HEK293 (cell line): ENCODE data around the gene RABEP1.

Source experiments
- CTCF ChIA-PET: fragments of 350-600 bp; formaldehyde crosslinking; extraction: SDS; loops from one replicate; lab custom pipeline; 2021; ENCODE audit warnings: antibody characterized with exemption; lab: Yijun Ruan, JAX
- POLR2A ChIA-PET: fragments of 300-600 bp; formaldehyde crosslinking; extraction: SDS; loops from one replicate; lab custom pipeline; 2020; ENCODE audit warnings: antibody characterized with exemption, inconsistent platforms; lab: Yijun Ruan, JAX
- H3K27ac ChIP-seq: fragments of 200-500 bp; sonication (Bioruptor generic); 2 replicates; pipeline ENCODE4 v1.5.1; 2014; ENCODE audit warnings: low read depth, low read length, control low read depth, inconsistent platforms; ENCODE audit errors: extremely low read depth
- H3K36me3 ChIP-seq, 2 experiments: fragments of 200-500 bp in 1 of 2; sonication (Bioruptor generic) in 1 of 2; 1 replicate in 1 of 2; 2 replicates in 1 of 2; pipeline ENCODE4 v1.5.1; 2014 to 2017; ENCODE audit warnings: inconsistent platforms in 2 of 2, low read length in 2 of 2; ENCODE audit not compliant: control insufficient read depth in 2 of 2, insufficient read depth in 1 of 2
- H3K4me1 ChIP-seq: fragments of 200-500 bp; sonication (Bioruptor generic); 2 replicates; pipeline ENCODE4 v1.5.1; 2014; ENCODE audit warnings: mild to moderate bottlenecking, low read length, inconsistent platforms; ENCODE audit not compliant: control insufficient read depth, insufficient read depth
- H3K4me3 ChIP-seq: 2 replicates; pipeline ENCODE4 v1.5.1; 2011; ENCODE audit warnings: low read depth, mild to moderate bottlenecking, control low read depth, low read length, moderate library complexity
- H3K9me3 ChIP-seq: fragments of 200-500 bp; sonication (Bioruptor generic); 2 replicates; pipeline ENCODE4 v1.5.1; 2014; ENCODE audit warnings: low read depth, low read length, inconsistent platforms; ENCODE audit not compliant: control insufficient read depth, insufficient read depth
- HOXD13 ChIP-seq: sonication (generic); formaldehyde crosslinking; IDR thresholded peaks from 2 replicates; pipeline ENCODE4 v1.8.0; 2022; ENCODE audit warnings: missing genetic modification reagents, borderline replicate concordance
- SCRT1 ChIP-seq: fragments of 450-650 bp; formaldehyde crosslinking; IDR thresholded peaks from 2 replicates; pipeline ENCODE4 v1.5.1; 2016; ENCODE audit warnings: missing biosample characterization, missing genetic modification characterization, borderline replicate concordance
- SETDB1 ChIP-seq: IDR thresholded peaks from one replicate; pipeline ENCODE4 v1.6.1; 2017; ENCODE audit warnings: mild to moderate bottlenecking, low read length, moderate library complexity, mixed read lengths; ENCODE audit not compliant: insufficient read length
- YY2 ChIP-seq: fragments of 450-650 bp; formaldehyde crosslinking; IDR thresholded peaks from 2 replicates; pipeline ENCODE4 v1.5.1; 2016; ENCODE audit warnings: missing biosample characterization, missing genetic modification characterization
- ZBTB21 ChIP-seq: fragments of 450-650 bp; formaldehyde crosslinking; IDR thresholded peaks from 2 replicates; pipeline ENCODE4 v1.5.1; 2017; ENCODE audit warnings: missing biosample characterization, missing genetic modification characterization
- ZFP37 ChIP-seq: fragments of 450-650 bp; formaldehyde crosslinking; IDR thresholded peaks from 2 replicates; pipeline ENCODE4 v1.5.1; 2016; ENCODE audit warnings: missing biosample characterization, missing genetic modification characterization
- ZFP69B ChIP-seq: fragments of 450-650 bp; formaldehyde crosslinking; IDR thresholded peaks from 2 replicates; pipeline ENCODE4 v1.5.1; 2016; ENCODE audit warnings: missing biosample characterization, missing genetic modification characterization
- ZNF112 ChIP-seq: fragments of 450-650 bp; formaldehyde crosslinking; IDR thresholded peaks from 2 replicates; pipeline ENCODE4 v1.5.0; 2017; ENCODE audit warnings: missing biosample characterization, missing genetic modification characterization
- ZNF146 ChIP-seq: fragments of 450-650 bp; formaldehyde crosslinking; IDR thresholded peaks from 2 replicates; pipeline ENCODE4 v1.5.1; 2016; ENCODE audit warnings: missing biosample characterization, missing genetic modification characterization
- ZNF184 ChIP-seq: fragments of 450-650 bp; IDR thresholded peaks from 2 replicates; pipeline ENCODE4 v1.5.1; 2018; ENCODE audit warnings: missing biosample characterization, mild to moderate bottlenecking, missing genetic modification characterization
- ZNF248 ChIP-seq: fragments of 450-650 bp; formaldehyde crosslinking; IDR thresholded peaks from 2 replicates; pipeline ENCODE4 v1.5.1; 2017; ENCODE audit warnings: missing biosample characterization, missing genetic modification characterization
- ZNF350 ChIP-seq: fragments of 450-650 bp; formaldehyde crosslinking; IDR thresholded peaks from 2 replicates; pipeline ENCODE4 v1.5.0; 2017; ENCODE audit warnings: missing biosample characterization, mild to moderate bottlenecking, missing genetic modification characterization
- ZNF391 ChIP-seq: fragments of 450-650 bp; formaldehyde crosslinking; IDR thresholded peaks from 2 replicates; pipeline ENCODE4 v1.5.1; 2016; ENCODE audit warnings: low read depth, missing biosample characterization, missing genetic modification characterization, borderline replicate concordance
- ZNF426 ChIP-seq: fragments of 450-650 bp; formaldehyde crosslinking; IDR thresholded peaks from 2 replicates; pipeline ENCODE4 v1.5.1; 2017; ENCODE audit warnings: missing biosample characterization, missing genetic modification characterization, mild to moderate bottlenecking, inconsistent platforms, moderate library complexity
- ZNF521 ChIP-seq: fragments of 450-650 bp; formaldehyde crosslinking; IDR thresholded peaks from 2 replicates; pipeline ENCODE4 v1.5.1; 2017; ENCODE audit warnings: missing biosample characterization, mild to moderate bottlenecking, missing genetic modification characterization
- ZNF548 ChIP-seq: fragments of 450-650 bp; formaldehyde crosslinking; IDR thresholded peaks from 2 replicates; pipeline ENCODE4 v1.5.1; 2016; ENCODE audit warnings: missing biosample characterization, missing genetic modification characterization
- ZNF571 ChIP-seq: fragments of 450-650 bp; formaldehyde crosslinking; IDR thresholded peaks from 2 replicates; pipeline ENCODE4 v1.5.0; 2017; ENCODE audit warnings: missing biosample characterization, missing genetic modification characterization
- ZNF621 ChIP-seq: fragments of 450-650 bp; formaldehyde crosslinking; IDR thresholded peaks from 2 replicates; pipeline ENCODE4 v1.5.1; 2017; ENCODE audit warnings: missing biosample characterization, missing genetic modification characterization
- ZNF623 ChIP-seq: fragments of 450-650 bp; formaldehyde crosslinking; IDR thresholded peaks from 2 replicates; pipeline ENCODE4 v1.5.1; 2016; ENCODE audit warnings: missing biosample characterization, missing genetic modification characterization
- ZNF626 ChIP-seq: fragments of 450-650 bp; sonication (Bioruptor Pico); formaldehyde crosslinking; IDR thresholded peaks from 2 replicates; pipeline ENCODE4 v1.5.1; 2018; ENCODE audit warnings: missing biosample characterization, missing genetic modification characterization, inconsistent platforms
- ZNF629 ChIP-seq: fragments of 450-650 bp; formaldehyde crosslinking; IDR thresholded peaks from 2 replicates; pipeline ENCODE4 v1.5.1; 2017; ENCODE audit warnings: missing biosample characterization, missing genetic modification characterization
- TF ChIP-seq, protein P1 (sequence below): fragments of 450-650 bp; formaldehyde crosslinking; IDR thresholded peaks from 2 replicates; pipeline ENCODE4 v1.5.1; 2016; ENCODE audit warnings: missing biosample characterization, missing genetic modification characterization
- TF ChIP-seq, protein P2 (sequence below): fragments of 450-650 bp; formaldehyde crosslinking; IDR thresholded peaks from 2 replicates; pipeline ENCODE4 v1.5.1; 2016; ENCODE audit warnings: missing biosample characterization, missing genetic modification characterization
- TF ChIP-seq, protein P3 (sequence below): fragments of 450-650 bp; formaldehyde crosslinking; IDR thresholded peaks from 2 replicates; pipeline ENCODE4 v1.5.1; 2017; ENCODE audit warnings: missing biosample characterization, mild to moderate bottlenecking, missing genetic modification characterization, moderate library complexity
- TF ChIP-seq, protein P4 (sequence below): IDR thresholded peaks from 2 replicates; pipeline ENCODE4 v1.6.1; 2011; ENCODE audit warnings: mild to moderate bottlenecking, low read depth, low read length, borderline replicate concordance
- TF ChIP-seq, protein P5 (sequence below): fragments of 450-650 bp; formaldehyde crosslinking; IDR thresholded peaks from 2 replicates; pipeline ENCODE4 v1.5.1; 2016; ENCODE audit warnings: missing biosample characterization, missing genetic modification characterization

Gene RABEP1

DNA sequence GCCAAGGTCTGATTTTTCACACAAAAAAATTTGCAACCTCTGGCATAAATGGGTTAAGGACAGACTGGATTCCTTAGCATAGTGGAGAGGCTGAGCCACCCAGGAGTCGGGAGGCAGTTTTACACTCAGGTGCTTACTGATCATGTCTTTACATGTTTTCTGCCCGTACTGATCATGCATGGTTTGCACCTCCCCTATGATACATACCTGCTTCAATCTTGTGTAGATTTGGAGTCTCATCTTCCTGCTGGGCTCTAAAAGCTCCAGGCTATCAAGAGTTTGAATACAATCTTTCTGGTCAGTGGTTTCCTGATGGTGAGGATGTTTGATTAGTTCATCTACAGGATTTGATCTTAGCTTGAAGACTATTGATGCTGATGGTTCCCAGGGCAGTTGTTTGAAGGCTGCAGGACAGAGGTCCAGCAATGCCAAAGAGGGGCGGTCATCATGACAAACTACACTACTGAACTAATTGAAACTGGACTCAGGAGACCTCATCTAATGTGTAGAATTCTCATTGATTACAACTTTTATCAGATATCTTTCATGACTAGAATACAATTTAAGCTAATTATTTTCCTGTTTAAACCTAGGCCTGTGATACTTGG is 150.0 kb downstream of the RABEP1 start:
- POLR2A ChIA-PET = interaction anchor here (0.6 to 7.4 kb wide), 2 partner anchors 9 to 14 kb away, joined by 6 to 43 read pairs; partner anchors contain the start of genes NUP88 and RPAIN
- CTCF ChIA-PET = interaction anchor here (0.7 to 1.3 kb wide), 4 partner anchors 9 to 99 kb away, joined by 3 to 4 read pairs (median 3); no protein-coding TSS in a partner anchor
- H3K36me3 ChIP-seq = peaks cover 80 to 98% of the 10 kb centered on the region in 2 experiments
- no peaks in the 10 kb centered on the region for H3K9me3 ChIP-seq
- H3K4me3 ChIP-seq = no peak overlapping the region
- TF ChIP-seq ZNF626 (tag by site-specific recombination) (no peak), ZNF146 (no peak), ZNF426 (no peak), ZFP69B (tag by site-specific recombination) (no peak), ZNF112 (tag by site-specific recombination) (no peak), ZFP37 (tag by site-specific recombination) (no peak), ZBTB21 (tag by site-specific recombination) (no peak), ZNF629 (tag by site-specific recombination) (no peak), HOXD13 (CRISPR knock-in tag) (no peak), ZNF521 (no peak), SCRT1 (no peak), YY2 (tag by site-specific recombination) (no peak), ZNF391 (tag by site-specific recombination) (no peak), ZNF548 (no peak), ZNF571 (no peak), ZNF623 (tag by site-specific recombination) (no peak)
- TF ChIP-seq, protein P1, sequence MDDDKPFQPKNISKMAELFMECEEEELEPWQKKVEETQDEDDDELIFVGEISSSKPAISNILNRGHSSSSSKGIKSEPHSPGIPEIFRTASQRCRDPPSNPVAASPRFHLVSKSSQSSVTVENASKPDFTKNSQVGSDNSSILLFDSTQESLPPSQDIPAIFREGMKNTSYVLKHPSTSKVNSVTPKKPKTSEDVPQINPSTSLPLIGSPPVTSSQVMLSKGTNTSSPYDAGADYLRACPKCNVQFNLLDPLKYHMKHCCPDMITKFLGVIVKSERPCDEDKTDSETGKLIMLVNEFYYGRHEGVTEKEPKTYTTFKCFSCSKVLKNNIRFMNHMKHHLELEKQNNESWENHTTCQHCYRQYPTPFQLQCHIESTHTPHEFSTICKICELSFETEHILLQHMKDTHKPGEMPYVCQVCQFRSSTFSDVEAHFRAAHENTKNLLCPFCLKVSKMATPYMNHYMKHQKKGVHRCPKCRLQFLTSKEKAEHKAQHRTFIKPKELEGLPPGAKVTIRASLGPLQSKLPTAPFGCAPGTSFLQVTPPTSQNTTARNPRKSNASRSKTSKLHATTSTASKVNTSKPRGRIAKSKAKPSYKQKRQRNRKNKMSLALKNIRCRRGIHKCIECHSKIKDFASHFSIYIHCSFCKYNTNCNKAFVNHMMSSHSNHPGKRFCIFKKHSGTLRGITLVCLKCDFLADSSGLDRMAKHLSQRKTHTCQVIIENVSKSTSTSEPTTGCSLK (tag by site-specific recombination) = no peak
- TF ChIP-seq, protein P2, sequence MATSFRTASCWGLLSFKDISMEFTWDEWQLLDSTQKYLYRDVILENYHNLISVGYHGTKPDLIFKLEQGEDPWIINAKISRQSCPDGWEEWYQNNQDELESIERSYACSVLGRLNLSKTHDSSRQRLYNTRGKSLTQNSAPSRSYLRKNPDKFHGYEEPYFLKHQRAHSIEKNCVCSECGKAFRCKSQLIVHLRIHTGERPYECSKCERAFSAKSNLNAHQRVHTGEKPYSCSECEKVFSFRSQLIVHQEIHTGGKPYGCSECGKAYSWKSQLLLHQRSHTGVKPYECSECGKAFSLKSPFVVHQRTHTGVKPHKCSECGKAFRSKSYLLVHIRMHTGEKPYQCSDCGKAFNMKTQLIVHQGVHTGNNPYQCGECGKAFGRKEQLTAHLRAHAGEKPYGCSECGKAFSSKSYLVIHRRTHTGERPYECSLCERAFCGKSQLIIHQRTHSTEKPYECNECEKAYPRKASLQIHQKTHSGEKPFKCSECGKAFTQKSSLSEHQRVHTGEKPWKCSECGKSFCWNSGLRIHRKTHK (tag by site-specific recombination) = no peak
- TF ChIP-seq, protein P3, sequence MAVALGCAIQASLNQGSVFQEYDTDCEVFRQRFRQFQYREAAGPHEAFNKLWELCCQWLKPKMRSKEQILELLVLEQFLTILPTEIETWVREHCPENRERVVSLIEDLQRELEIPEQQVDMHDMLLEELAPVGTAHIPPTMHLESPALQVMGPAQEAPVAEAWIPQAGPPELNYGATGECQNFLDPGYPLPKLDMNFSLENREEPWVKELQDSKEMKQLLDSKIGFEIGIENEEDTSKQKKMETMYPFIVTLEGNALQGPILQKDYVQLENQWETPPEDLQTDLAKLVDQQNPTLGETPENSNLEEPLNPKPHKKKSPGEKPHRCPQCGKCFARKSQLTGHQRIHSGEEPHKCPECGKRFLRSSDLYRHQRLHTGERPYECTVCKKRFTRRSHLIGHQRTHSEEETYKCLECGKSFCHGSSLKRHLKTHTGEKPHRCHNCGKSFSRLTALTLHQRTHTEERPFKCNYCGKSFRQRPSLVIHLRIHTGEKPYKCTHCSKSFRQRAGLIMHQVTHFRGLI (tag by site-specific recombination) = no peak
- no peaks in the 10 kb centered on the region for H3K4me1 ChIP-seq
- H3K27ac ChIP-seq = peak overlapping the region; percentile 44; the same call in 1 of the 2 replicates

DNA sequence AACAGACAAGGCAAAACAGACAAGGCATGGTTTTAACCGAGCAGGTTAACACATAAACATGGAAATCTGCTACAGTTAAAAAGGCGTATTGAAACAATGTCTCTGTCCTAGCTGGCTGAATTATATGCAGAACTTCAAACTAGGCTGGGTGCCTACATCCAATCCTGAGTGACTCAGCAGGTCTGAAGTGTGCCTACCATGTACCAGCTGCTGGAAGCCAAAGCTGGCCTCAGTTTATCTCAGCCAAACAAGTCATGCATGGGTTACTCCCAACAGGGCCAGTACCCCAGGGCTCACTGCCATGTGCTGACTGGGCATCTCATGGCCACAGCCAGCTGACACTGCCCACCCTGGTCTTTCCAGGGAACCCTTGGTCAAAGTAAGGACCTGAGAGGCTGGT is 152.9 kb downstream of the RABEP1 start:
- H3K36me3 ChIP-seq = peaks cover 66 to 82% of the 10 kb centered on the region in 2 experiments
- ChIA-PET CTCF (no interaction called here), POLR2A (interaction anchor here (0.6 to 3.3 kb wide), 2 partner anchors 16 to 990 kb away, joined by 3 to 21 read pairs; partner anchors contain the start of genes NUP88 and RPAIN)
- peak overlapping the region; percentile 21; the same call in 1 of the 2 replicates for H3K27ac ChIP-seq
- no peaks in the 10 kb centered on the region for H3K9me3 ChIP-seq
- TF ChIP-seq, protein P1 (tag by site-specific recombination) = no peak
- TF ChIP-seq, protein P4, sequence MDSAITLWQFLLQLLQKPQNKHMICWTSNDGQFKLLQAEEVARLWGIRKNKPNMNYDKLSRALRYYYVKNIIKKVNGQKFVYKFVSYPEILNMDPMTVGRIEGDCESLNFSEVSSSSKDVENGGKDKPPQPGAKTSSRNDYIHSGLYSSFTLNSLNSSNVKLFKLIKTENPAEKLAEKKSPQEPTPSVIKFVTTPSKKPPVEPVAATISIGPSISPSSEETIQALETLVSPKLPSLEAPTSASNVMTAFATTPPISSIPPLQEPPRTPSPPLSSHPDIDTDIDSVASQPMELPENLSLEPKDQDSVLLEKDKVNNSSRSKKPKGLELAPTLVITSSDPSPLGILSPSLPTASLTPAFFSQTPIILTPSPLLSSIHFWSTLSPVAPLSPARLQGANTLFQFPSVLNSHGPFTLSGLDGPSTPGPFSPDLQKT = no peak
- TF ChIP-seq ZNF248 (tag by site-specific recombination) = no peak
- TF ChIP-seq ZNF184 = no peak
- TF ChIP-seq ZNF350 (tag by site-specific recombination) = no peak
- TF ChIP-seq, protein P5, sequence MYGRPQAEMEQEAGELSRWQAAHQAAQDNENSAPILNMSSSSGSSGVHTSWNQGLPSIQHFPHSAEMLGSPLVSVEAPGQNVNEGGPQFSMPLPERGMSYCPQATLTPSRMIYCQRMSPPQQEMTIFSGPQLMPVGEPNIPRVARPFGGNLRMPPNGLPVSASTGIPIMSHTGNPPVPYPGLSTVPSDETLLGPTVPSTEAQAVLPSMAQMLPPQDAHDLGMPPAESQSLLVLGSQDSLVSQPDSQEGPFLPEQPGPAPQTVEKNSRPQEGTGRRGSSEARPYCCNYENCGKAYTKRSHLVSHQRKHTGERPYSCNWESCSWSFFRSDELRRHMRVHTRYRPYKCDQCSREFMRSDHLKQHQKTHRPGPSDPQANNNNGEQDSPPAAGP (tag by site-specific recombination) = no peak
- no peak for TF ChIP-seq SETDB1
- no peak for TF ChIP-seq ZNF621 (tag by site-specific recombination)
- TF ChIP-seq ZNF629 (tag by site-specific recombination) = no peak
- no peaks in the 10 kb centered on the region for H3K4me1 ChIP-seq
- H3K4me3 ChIP-seq = no peak overlapping the region
